Right lobe of liver (tissue), 6 donors: ENCODE results near the gene RND3. TPM values are rescaled to one million over a fixed set of nuclear protein-coding genes. Genes with fewer than 3 reads are reported as not detected.

Experiments
- ATAC-seq, 4 donors: fragments of 200-7000 bp; cut with Tn5 transposase; one replicate each; pipeline ENCODE4 v1.9.1; 2020; ENCODE audit warnings: mild to moderate bottlenecking in 4 of 4, moderate library complexity in 4 of 4
- DNase-seq, 3 donors: peaks; one replicate each; pipeline ENCODE4 v3.0.0-alpha.2; 2020
- H3K27ac ChIP-seq, 3 donors: fragments of 200-600 bp; one replicate each; pipeline ENCODE4 v1.8.0; 2022
- H3K27me3 ChIP-seq, 2 donors: fragments of 200-600 bp; one replicate each; pipeline ENCODE4 v1.8.0; 2022
- H3K36me3 ChIP-seq, 4 donors: fragments of 200-600 bp; sonication (generic) in 1 of 4; one replicate each; pipeline versions ENCODE4 v1.5.1 to v1.8.0; 2017 to 2022; ENCODE audit warnings: control low read depth in 1 of 4
- H3K4me1 ChIP-seq, 4 donors: fragments of 200-600 bp; sonication (generic) in 1 of 4; one replicate each; pipeline versions ENCODE4 v1.5.1 to v1.8.0; 2017 to 2022; ENCODE audit warnings: control low read depth in 1 of 4
- H3K4me3 ChIP-seq, 3 donors: fragments of 200-600 bp; one replicate each; pipeline ENCODE4 v1.8.0; 2022
- H3K9me3 ChIP-seq, 4 donors: fragments of 200-600 bp; sonication (generic) in 1 of 4; one replicate each; pipeline versions ENCODE4 v1.5.1 to v1.8.0; 2017 to 2022; ENCODE audit warnings: control low read depth in 1 of 4
- POLR2A ChIP-seq: fragments of 450-650 bp; IDR thresholded peaks from one replicate; pipeline ENCODE4 v1.6.1; 2017; ENCODE audit warnings: antibody characterized with exemption, mild to moderate bottlenecking
- WGBS: methylation state at CpG from one replicate; pipeline ENCODE4 v1.1.6; 2018; ENCODE audit warnings: low coverage, low lambda C conversion rate; ENCODE audit not compliant: insufficient coverage; ENCODE audit errors: missing lambda C conversion rate; 5-methylcytosine and 5-hydroxymethylcytosine counted together
- intact Hi-C, 2 donors: fragments of 100-400 bp; cut with DNase I; formaldehyde crosslinking; loops; one replicate each; pipeline versions ENCODE4 v1.11.2 to v1.14.1; 2022
- total RNA-seq, 6 experiments: library from RNA; depleted of rRNA in 2 of 6; stranded (reverse); fragments of >200 nt in 2 of 6; fragmentation: NEBNext Ultra II Directional in 3 of 6; extraction: Animal tissue kit (Norgen Biotek cat#: 25700) in 3 of 6; gene quantifications; one replicate each; pipeline versions ENCODE4 v1.1.0 to v1.2.4, GENCODE V29; 2016 to 2023
- TF ChIP-seq, protein P1 (sequence below), 4 donors: fragments of 200-600 bp in 3 of 4; fragments of 450-650 bp in 1 of 4; IDR thresholded peaks; one replicate each; pipeline versions ENCODE4 v1.5.1 to v1.8.0; 2016 to 2022; ENCODE audit warnings: antibody characterized with exemption in 4 of 4, mild to moderate bottlenecking in 2 of 4
- donor health status: DM: no; HTN: yes; CAD: no.
- donor health status: DM: no; HTN: no; CAD: no.
- donor health status: DM: no; HTN: no; CAD: no.
- donor health status: DM: no; HTN: yes; CAD: no.
- donor health status: DM: no; HTN: yes; CAD: no.

Gene RND3
- total RNA-seq, 6 experiments from 2014 or later, result 20.0 to 70.5 (median 36.8) TPM

DNA sequence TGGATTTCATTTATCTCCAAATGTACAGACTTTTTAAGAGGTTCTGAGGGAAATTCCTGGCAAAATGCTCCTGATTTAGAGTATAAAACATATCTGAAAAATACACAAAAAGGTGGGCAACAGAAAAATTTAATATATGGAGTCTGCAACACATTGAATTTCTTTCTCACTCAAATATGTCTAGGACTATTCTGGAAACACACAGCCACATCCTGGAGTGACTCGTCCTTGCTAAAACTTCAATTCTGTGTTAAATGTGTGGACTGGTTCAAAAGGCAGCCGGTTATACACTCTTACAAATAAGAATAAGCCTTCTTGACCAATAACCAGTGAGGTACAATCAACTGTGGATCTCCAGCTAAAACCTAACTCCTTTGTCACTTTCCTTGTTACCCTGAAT, 44.1 kb upstream of the RND3 start:
- Histone ChIP-seq H3K9me3 (no peaks in the 10 kb centered on the region), H3K27me3 (no peaks in the 10 kb centered on the region), H3K4me1 (peaks cover 0 to 3% (median 0%) of the 10 kb centered on the region in 4 donors), H3K36me3 (no peaks in the 10 kb centered on the region), H3K4me3 (no peak overlapping the region), H3K27ac (no peak overlapping the region)
- 82% methylated on average over 2 of the region's 2 CpGs for WGBS
- no peak for TF ChIP-seq POLR2A
- TF ChIP-seq, protein P1, sequence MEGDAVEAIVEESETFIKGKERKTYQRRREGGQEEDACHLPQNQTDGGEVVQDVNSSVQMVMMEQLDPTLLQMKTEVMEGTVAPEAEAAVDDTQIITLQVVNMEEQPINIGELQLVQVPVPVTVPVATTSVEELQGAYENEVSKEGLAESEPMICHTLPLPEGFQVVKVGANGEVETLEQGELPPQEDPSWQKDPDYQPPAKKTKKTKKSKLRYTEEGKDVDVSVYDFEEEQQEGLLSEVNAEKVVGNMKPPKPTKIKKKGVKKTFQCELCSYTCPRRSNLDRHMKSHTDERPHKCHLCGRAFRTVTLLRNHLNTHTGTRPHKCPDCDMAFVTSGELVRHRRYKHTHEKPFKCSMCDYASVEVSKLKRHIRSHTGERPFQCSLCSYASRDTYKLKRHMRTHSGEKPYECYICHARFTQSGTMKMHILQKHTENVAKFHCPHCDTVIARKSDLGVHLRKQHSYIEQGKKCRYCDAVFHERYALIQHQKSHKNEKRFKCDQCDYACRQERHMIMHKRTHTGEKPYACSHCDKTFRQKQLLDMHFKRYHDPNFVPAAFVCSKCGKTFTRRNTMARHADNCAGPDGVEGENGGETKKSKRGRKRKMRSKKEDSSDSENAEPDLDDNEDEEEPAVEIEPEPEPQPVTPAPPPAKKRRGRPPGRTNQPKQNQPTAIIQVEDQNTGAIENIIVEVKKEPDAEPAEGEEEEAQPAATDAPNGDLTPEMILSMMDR (IDR thresholded peaks at IDR 0.05), result no peak
- intact Hi-C loops, result no loop called here
- DNase-seq (no peak), ATAC-seq (no peak)

DNA sequence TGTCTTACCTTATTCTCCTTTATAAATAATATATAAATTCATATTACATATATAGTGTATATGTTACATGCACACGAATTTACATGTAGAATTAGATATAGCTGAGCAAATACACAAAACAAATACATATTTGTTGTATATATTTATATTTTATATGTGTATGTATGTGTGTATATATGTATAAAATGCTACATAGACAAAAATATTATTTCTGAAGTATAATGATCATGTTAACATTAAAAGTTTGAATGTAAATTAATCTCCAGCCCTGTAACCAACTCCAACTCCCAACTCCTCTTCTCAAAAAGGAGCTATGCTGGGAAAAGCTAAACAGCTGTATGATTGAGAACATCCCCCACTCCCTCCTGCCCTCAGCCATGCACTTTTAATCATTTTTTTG, 42.7 kb upstream of the RND3 start:
- H3K9me3 ChIP-seq, result no peaks in the 10 kb centered on the region
- TF ChIP-seq, protein P1 (IDR thresholded peaks at IDR 0.05), result no peak
- TF ChIP-seq POLR2A, result no peak
- H3K4me3 ChIP-seq, result no peak overlapping the region
- WGBS, result 68% methylated on average over 1 of the region's 1 CpG
- H3K27me3 ChIP-seq, result no peaks in the 10 kb centered on the region
- no peaks in the 10 kb centered on the region for H3K36me3 ChIP-seq
- H3K4me1 ChIP-seq, result peaks cover 0 to 3% (median 0%) of the 10 kb centered on the region in 4 donors
- intact Hi-C loops, result no loop called here
- DNase-seq (no peak), ATAC-seq (no peak)
- no peak overlapping the region for H3K27ac ChIP-seq

DNA sequence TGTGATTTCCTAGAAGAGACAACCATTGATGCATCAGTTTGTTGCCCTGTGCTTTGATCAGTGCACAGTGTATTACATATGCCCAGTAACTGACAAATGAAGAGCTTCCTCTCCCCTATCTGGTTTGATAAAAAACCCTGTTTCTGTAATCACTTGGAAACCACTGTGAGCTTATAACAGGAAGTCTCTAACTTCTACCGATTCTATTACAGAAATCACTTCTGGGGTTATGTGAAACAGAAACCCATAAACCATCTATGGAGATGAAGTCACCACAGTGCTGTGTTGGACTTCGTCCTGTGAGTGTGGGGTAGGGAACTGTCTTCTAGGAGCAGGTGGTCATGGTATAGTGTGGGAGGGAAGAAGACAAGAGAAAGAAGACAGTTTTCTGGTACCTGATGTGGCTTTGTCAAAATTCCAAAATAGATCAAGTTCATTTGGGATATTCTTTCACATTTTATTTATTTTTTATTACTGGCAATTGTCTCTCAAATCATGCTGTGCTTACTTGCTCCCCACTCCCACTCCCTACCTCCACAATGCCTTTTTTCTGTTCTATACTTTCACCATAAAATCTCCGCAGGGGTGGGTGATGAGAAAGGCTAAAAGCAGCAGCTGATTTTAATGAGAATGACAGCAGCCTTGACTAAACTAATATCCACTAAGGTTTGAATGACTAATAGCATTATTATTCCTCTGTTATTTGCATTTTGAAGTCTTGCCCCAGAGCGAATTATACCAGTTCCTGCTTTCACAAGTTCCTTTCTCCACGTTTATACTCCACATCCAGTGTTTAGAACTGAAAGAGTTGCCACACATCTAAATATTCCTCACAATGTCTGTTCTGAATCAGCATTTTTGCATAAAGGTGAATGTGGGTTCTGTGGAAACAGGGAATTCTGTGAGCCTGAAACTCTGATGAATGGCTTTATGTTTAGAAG, 41.7 kb upstream of the RND3 start:
- Histone ChIP-seq H3K27me3 (no peaks in the 10 kb centered on the region), H3K4me3 (no peak overlapping the region), H3K9me3 (no peaks in the 10 kb centered on the region), H3K4me1 (peaks cover 0 to 3% (median 0%) of the 10 kb centered on the region in 4 donors), H3K27ac (no peak overlapping the region), H3K36me3 (no peaks in the 10 kb centered on the region)
- intact Hi-C loops, result no loop called here
- peak in 1 of 4 donors; percentile 79 for ATAC-seq
- 38% methylated on average over 5 of the region's 5 CpGs for WGBS
- DNase-seq, result no peak
- TF ChIP-seq POLR2A, result no peak
- TF ChIP-seq, protein P1 (IDR thresholded peaks at IDR 0.05), result no peak

DNA sequence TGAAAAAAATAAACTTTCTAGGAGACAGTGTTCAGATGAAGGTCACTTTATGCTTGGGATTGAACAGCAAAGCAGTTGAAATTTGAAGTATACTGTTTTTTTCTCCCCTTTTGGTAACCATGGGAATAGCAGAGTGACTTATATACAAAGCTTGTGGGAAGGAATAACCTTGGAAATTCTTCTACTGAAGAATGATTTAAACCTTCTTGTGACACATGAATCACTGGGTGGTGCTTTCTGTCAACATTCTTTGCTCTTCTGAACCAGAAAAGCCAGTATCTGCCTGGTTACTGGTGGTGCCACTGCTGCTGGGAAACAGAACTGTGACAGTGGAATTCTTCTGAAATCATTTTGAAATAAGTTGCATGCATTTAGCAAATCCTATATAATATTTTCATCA, 39.4 kb upstream of the RND3 start:
- no peak for DNase-seq
- Histone ChIP-seq H3K36me3 (no peaks in the 10 kb centered on the region), H3K4me3 (no peak overlapping the region), H3K9me3 (no peaks in the 10 kb centered on the region), H3K4me1 (peaks cover 0 to 3% (median 0%) of the 10 kb centered on the region in 4 donors), H3K27ac (no peak overlapping the region), H3K27me3 (no peaks in the 10 kb centered on the region)
- TF ChIP-seq, protein P1 (IDR thresholded peaks at IDR 0.05), result no peak
- TF ChIP-seq POLR2A, result no peak
- intact Hi-C loops, result no loop called here
- peak in 1 of 4 donors; percentile 49 for ATAC-seq
